AG04449 (cell line): ENCODE results near the gene BCAS4.

Source experiments
- CTCF ChIA-PET: fragments of 350-600 bp; formaldehyde crosslinking; extraction: SDS; loops from one replicate; lab custom pipeline; 2021; ENCODE audit warnings: antibody characterized with exemption; lab: Yijun Ruan, JAX
- POLR2A ChIA-PET: fragments of 400-600, 350-600 bp; formaldehyde crosslinking; extraction: SDS; loops from one replicate; lab custom pipeline; 2020; ENCODE audit warnings: antibody characterized with exemption, inconsistent platforms; lab: Yijun Ruan, JAX
- DNase-seq: peaks from one replicate; pipeline ENCODE4 v3.0.0-alpha.2; 2010; ENCODE audit warnings: low read depth, low spot score
- H3K4me3 ChIP-seq: 2 replicates; pipeline ENCODE4 v1.5.1; 2011; ENCODE audit warnings: low read depth, mild to moderate bottlenecking, control low read depth, low read length
- TF ChIP-seq, protein P1 (sequence below): IDR thresholded peaks from one replicate; pipeline ENCODE4 v1.5.1; 2011; ENCODE audit warnings: mild to moderate bottlenecking, moderate library complexity, low read length, control low read depth, inconsistent platforms; ENCODE audit not compliant: insufficient read depth; ENCODE audit errors: missing control alignments

The BCAS4 gene

DNA sequence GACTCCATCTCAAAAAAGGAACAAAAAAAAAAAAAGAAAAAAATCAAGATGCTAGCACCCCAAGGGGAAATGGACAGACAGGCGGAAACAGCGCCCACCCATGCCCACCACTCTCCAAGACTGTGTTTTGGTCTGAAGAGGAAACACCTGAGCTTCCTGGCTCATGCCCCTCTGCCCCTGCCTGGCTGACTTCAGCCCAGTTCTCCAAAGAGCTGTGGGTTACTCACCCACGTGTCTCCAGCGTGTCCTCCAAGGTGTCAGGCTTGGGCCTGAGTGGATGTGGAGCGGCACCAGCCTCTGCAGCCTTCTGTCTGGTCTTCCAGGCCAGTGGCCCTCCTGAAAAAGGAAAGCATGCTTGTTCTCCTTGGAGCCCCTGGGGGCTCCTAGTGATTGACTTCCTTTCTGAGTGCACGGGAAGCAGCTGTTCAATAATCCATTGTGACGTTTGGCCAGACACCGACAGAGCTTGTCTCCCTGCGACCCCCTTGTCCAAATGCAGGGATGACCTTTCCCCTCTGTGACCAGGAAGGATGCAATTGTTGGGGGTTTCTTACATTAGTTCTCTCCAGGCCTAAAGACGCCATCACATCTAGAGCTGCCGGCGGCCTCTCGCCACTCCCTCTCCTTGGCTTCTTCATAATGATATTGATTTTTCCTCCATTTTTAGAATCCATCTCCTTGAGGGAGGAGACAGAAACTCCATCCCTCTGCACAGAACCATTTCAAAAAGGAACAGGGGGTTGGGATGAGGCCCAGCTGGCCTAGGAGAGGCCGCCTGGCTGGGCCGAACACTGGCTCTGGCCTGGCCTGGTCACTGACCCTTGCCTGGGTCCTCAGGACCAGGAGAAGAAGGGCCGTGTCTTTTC is 77.9 kb downstream of the BCAS4 start:
- TF ChIP-seq, protein P1, sequence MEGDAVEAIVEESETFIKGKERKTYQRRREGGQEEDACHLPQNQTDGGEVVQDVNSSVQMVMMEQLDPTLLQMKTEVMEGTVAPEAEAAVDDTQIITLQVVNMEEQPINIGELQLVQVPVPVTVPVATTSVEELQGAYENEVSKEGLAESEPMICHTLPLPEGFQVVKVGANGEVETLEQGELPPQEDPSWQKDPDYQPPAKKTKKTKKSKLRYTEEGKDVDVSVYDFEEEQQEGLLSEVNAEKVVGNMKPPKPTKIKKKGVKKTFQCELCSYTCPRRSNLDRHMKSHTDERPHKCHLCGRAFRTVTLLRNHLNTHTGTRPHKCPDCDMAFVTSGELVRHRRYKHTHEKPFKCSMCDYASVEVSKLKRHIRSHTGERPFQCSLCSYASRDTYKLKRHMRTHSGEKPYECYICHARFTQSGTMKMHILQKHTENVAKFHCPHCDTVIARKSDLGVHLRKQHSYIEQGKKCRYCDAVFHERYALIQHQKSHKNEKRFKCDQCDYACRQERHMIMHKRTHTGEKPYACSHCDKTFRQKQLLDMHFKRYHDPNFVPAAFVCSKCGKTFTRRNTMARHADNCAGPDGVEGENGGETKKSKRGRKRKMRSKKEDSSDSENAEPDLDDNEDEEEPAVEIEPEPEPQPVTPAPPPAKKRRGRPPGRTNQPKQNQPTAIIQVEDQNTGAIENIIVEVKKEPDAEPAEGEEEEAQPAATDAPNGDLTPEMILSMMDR = no peak
- POLR2A ChIA-PET = no interaction called here
- CTCF ChIA-PET = interaction anchor here (1.2 kb wide), 1 partner anchor 24 kb away, joined by 4 read pairs; no protein-coding TSS in a partner anchor
- DNase-seq = no peak
- H3K4me3 ChIP-seq = no peak overlapping the region

- no peak overlapping the region for H3K4me3 ChIP-seq
- DNase-seq = no peak
- ChIA-PET POLR2A (no interaction called here), CTCF (no interaction called here)
- TF ChIP-seq, protein P1 = no peak
Measured at GRCh38 chr20:50873585-50873984, 78.7 kb downstream of the BCAS4 start.

DNA sequence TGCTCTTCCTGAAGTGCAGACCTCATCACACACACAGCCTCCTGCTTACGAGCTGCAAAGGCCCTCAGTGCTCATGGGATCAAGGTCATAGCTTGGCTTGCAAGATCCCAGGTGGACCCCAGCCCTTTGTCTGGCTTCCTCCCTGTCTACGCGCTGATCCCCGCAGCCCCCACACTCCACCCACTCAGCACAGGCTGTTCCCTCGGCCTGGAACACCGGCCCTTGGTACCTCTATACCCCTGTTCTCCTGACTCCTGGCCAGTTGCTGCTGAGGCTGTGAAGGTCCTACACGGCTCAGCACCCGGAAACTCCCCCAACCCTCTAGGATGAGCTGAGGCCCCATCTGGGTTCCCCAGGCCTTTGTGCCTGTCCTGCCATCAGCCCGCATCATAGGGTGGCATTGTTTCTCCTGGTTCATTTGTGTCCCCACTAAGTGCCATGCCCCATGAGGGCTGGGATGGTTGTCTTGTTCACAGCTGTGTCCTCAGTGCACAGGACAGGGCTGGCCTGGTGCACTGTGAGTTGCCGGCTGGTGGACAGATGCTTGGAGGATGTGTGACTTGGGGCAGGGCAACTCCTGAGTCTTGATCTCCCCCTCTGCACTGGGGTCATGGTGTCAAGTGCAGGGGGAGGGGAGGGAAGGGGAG is 79.4 kb downstream of the BCAS4 start:
- no peak for DNase-seq
- POLR2A ChIA-PET = no interaction called here
- TF ChIP-seq, protein P1 = no peak
- CTCF ChIA-PET = no interaction called here
- H3K4me3 ChIP-seq = no peak overlapping the region

DNA sequence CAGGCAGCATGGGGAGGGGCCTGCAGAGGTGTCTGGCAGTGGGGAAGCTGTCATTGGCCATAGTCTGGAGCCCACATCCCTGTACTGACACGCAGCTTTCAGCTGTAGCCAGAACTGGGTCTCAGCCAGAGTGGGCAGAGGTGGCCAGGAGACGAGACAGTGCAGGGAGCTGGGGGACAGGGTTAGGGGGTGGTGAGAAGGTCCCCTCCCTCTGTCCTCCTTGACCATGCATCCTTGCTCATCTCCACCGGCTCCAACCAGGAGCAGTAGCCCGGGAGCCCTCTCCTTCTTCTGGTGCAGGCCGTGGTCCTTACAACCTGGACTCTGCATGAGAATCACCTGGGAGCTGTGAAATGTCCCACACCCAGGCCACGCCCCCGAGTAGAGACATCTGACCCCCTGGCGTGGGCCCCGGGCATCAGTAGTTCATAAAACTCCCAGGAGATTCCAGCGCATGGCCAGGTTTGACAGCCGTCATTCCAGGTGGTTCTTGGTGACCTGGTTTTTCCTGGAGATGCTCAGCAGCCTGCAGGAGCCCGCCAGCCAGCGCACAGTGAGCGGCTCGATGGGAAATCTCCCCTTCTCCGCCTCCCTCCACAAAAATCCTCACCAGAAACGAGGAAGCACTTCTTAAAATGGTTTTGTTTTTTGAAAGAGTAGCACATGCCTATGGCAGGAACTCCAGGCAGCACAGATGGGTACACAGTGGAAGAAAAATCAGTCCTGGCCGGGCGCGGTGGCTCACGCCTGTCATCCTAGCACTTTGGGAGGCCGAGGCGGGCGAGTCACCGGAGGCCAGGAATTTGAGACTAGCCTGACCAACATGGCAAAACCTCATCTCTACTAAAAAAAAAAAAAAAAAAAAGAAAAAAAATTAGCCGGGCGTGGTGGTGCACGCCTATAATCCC is 80.2 kb downstream of the BCAS4 start:
- TF ChIP-seq, protein P1 = no peak
- H3K4me3 ChIP-seq = no peak overlapping the region
- ChIA-PET CTCF (no interaction called here), POLR2A (no interaction called here)
- DNase-seq = no peak

DNA sequence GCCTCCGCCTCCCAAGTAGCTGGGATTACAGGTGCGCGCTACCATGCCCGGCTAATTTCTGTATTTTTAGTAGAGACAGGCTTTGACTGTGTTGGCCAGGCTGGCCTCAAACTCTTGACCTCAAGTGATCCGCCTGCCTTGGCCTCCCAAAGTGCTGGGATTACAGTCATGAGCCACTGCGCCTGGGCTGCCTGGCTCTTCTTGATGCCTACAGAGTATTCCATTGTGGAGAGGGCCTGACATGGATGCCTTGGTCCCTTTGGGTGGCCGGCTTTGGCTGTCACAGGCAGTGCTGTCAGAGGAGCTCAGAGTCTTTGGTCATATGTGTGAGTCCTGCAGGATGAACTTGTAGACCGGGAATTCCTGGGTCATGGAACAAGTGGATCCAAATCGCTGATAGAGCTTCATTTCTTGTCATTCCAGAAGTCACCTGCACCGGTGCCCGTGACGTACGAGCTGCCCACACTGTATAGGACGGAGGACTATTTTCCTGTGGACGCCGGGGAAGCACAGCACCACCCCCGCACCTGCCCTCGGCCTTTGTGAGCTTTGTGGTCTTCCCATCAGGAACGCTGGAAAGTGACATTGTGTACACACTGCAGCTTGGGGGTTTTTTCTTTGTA is 81.3 kb downstream of the BCAS4 start:
- no peak for DNase-seq
- ChIA-PET CTCF (no interaction called here), POLR2A (no interaction called here)
- TF ChIP-seq, protein P1 = no peak
- H3K4me3 ChIP-seq = no peak overlapping the region
